WI38 (cell line): ENCODE results near the gene SREK1IP1.

Experiments
- H3K4me3 ChIP-seq: 2 replicates; pipeline ENCODE4 v1.5.1; 2011; ENCODE audit warnings: low read depth, mild to moderate bottlenecking, control low read depth, low read length
- CTCF ChIP-seq: IDR thresholded peaks from 2 replicates; pipeline ENCODE4 v1.5.1; 2012; ENCODE audit warnings: low read depth, mild to moderate bottlenecking, control low read depth, low read length

SREK1IP1 gene

GRCh38 chr5:64796301-64796700 lies 27.8 kb upstream of the SREK1IP1 start:
- no peak for TF ChIP-seq CTCF
- H3K4me3 ChIP-seq, result no peak overlapping the region

GRCh38 chr5:64794053-64794770 lies 25.7 kb upstream of the SREK1IP1 start:
- H3K4me3 ChIP-seq, result no peak overlapping the region
- TF ChIP-seq CTCF, result no peak

GRCh38 chr5:64792469-64792868 lies 24.0 kb upstream of the SREK1IP1 start:
- no peak for TF ChIP-seq CTCF
- H3K4me3 ChIP-seq, result no peak overlapping the region

GRCh38 chr5:64790210-64790609 lies 21.7 kb upstream of the SREK1IP1 start:
- H3K4me3 ChIP-seq, result no peak overlapping the region
- no peak for TF ChIP-seq CTCF

GRCh38 chr5:64789457-64789856 lies 21.0 kb upstream of the SREK1IP1 start:
- no peak for TF ChIP-seq CTCF
- H3K4me3 ChIP-seq, result no peak overlapping the region

GRCh38 chr5:64788156-64788555 lies 19.7 kb upstream of the SREK1IP1 start:
- H3K4me3 ChIP-seq, result no peak overlapping the region
- no peak for TF ChIP-seq CTCF

- no peak for TF ChIP-seq CTCF
These were observed 17.9 kb upstream of the SREK1IP1 start for GRCh38 chr5:64786372-64786771.

More at GRCh38 chr5:64786372-64786771, 17.9 kb upstream of the SREK1IP1 start:
- H3K4me3 ChIP-seq, result no peak overlapping the region
